Measurements from ENCODE around the gene UBR1.
A peak's percentile ranks its signal among the peaks of the same experiment; 100 is the strongest.
"Not testable (repeated sequence)": the region's sequence is repeated elsewhere in the genome, so short reads cannot be mapped to it uniquely, and the experiment has no call there.

The UBR1 gene

GRCh38 chr15:43105778-43106485 is at the start of gene UBR1:
Gene UBR1 (minus strand): TSS chr15:43106038. CDS start chr15:43106022, 16 bp downstream.
- DNase-seq (ENCODE audit: low read depth, low spot score), result peak; percentile 75

GRCh38 chr15:43153269-43153668 is 47.4 kb upstream of the UBR1 start:
- no peak for DNase-seq (ENCODE audit: low read depth, low spot score)

GRCh38 chr15:43151688-43152087 is 45.9 kb upstream of the UBR1 start:
- no peak for DNase-seq (ENCODE audit: low read depth, low spot score)

GRCh38 chr15:43150191-43150929 is 44.5 kb upstream of the UBR1 start:
- no peak for DNase-seq (ENCODE audit: low read depth, low spot score)

GRCh38 chr15:43146184-43146583 is 40.3 kb upstream of the UBR1 start:
- no peak for DNase-seq (ENCODE audit: low read depth, low spot score)

- DNase-seq (ENCODE audit: low read depth, low spot score), result no peak
Measured at GRCh38 chr15:43144512-43144911, 38.7 kb upstream of the UBR1 start.

- no peak for DNase-seq (ENCODE audit: low read depth, low spot score)
Measured at GRCh38 chr15:43143203-43143941, 37.5 kb upstream of the UBR1 start.

GRCh38 chr15:43135351-43135750 is 29.5 kb upstream of the UBR1 start:
- no peak for DNase-seq (ENCODE audit: low read depth, low spot score)

- no peak for DNase-seq (ENCODE audit: low read depth, low spot score)
Measured at GRCh38 chr15:43134157-43134635, 28.4 kb upstream of the UBR1 start.

GRCh38 chr15:43133430-43134156 is 27.8 kb upstream of the UBR1 start, which contains the start of gene TMEM62:
Gene TMEM62 (plus strand): TSS chr15:43133586. CDS start chr15:43133803, 217 bp downstream.
- DNase-seq (ENCODE audit: low read depth, low spot score), result peak; percentile 6

GRCh38 chr15:43132830-43133429 is 27.1 kb upstream of the UBR1 start:
- DNase-seq (ENCODE audit: low read depth, low spot score), result no peak

- DNase-seq (ENCODE audit: low read depth, low spot score), result no peak
Measured at GRCh38 chr15:43128980-43129335, 23.1 kb upstream of the UBR1 start.

GRCh38 chr15:43128174-43128979 is 22.5 kb upstream of the UBR1 start:
- not testable (repeated sequence) for DNase-seq (ENCODE audit: low read depth, low spot score)

- no peak for DNase-seq (ENCODE audit: low read depth, low spot score)
Measured at GRCh38 chr15:43127752-43128151, 21.9 kb upstream of the UBR1 start.

- DNase-seq (ENCODE audit: low read depth, low spot score), result no peak
Measured at GRCh38 chr15:43126356-43126755, 20.5 kb upstream of the UBR1 start.

- DNase-seq (ENCODE audit: low read depth, low spot score), result no peak
Measured at GRCh38 chr15:43125100-43125661, 19.3 kb upstream of the UBR1 start.

- DNase-seq (ENCODE audit: low read depth, low spot score), result no peak
Measured at GRCh38 chr15:43121863-43122262, 16.0 kb upstream of the UBR1 start.

GRCh38 chr15:43118829-43119228 is 13.0 kb upstream of the UBR1 start:
- DNase-seq (ENCODE audit: low read depth, low spot score), result no peak

- no peak for DNase-seq (ENCODE audit: low read depth, low spot score)
Measured at GRCh38 chr15:43118286-43118685, 12.4 kb upstream of the UBR1 start.

- DNase-seq (ENCODE audit: low read depth, low spot score), result no peak
Measured at GRCh38 chr15:43111354-43111753, 5.5 kb upstream of the UBR1 start.
